Activated B cell treated with CpG ODN at 0.5 μM for 24 hours (primary cell): ENCODE data around the gene VAV1. TPM values are rescaled to one million over a fixed set of nuclear protein-coding genes. Genes with fewer than 3 reads are reported as not detected.

Experiments
- ATAC-seq: fragments of 200-7000 bp; cut with Tn5 transposase; one replicate; pipeline ENCODE4 v1.10.0; 2021; ENCODE audit warnings: low read depth, mild to moderate bottlenecking, moderate library complexity
- CTCF ChIA-PET: fragments of 350-600 bp; sonication (Branson Sonifier 250); formaldehyde crosslinking; loops from one replicate; lab custom pipeline; 2021; ENCODE audit warnings: antibody characterized with exemption; lab: Charles Lee
- POLR2A ChIA-PET: fragments of 350-600 bp; sonication (Branson Sonifier 250); formaldehyde crosslinking; loops from one replicate; lab custom pipeline; 2021; ENCODE audit warnings: antibody characterized with exemption; lab: Charles Lee
- DNase-seq: peaks from one replicate; pipeline ENCODE4 v3.0.0; 2022
- H3K27ac Mint-ChIP-seq: one replicate; pipeline ENCODE4 v1.8.0; 2020; ENCODE audit warnings: mixed read lengths
- H3K27me3 Mint-ChIP-seq: one replicate; pipeline ENCODE4 v1.8.0; 2021; ENCODE audit warnings: mixed read lengths
- H3K36me3 Mint-ChIP-seq: one replicate; pipeline ENCODE4 v1.8.0; 2021; ENCODE audit warnings: low read depth, mixed read lengths
- H3K4me1 Mint-ChIP-seq: one replicate; pipeline ENCODE4 v1.8.0; 2021; ENCODE audit warnings: mixed read lengths
- H3K4me3 Mint-ChIP-seq: one replicate; pipeline ENCODE4 v1.8.0; 2020; ENCODE audit warnings: mild to moderate bottlenecking, mixed read lengths
- H3K9me3 Mint-ChIP-seq: one replicate; pipeline ENCODE4 v1.8.0; 2020; ENCODE audit warnings: mixed read lengths
- CTCF ChIP-seq: fragments of 200-600 bp; IDR thresholded peaks from one replicate; pipeline ENCODE4 v1.8.0; 2022; ENCODE audit warnings: antibody characterized with exemption, mild to moderate bottlenecking
- intact Hi-C: fragments of 100-400 bp; cut with micrococcal nuclease; formaldehyde crosslinking; loops from one replicate; pipeline ENCODE4 v1.15.1; 2024
- total RNA-seq: library from RNA; stranded (reverse); gene quantifications from 2 replicates; pipeline ENCODE4 v1.2.3, GENCODE V29; 2022

Gene VAV1
- total RNA-seq, 1 donor from 2014 or later: 121 TPM

DNA sequence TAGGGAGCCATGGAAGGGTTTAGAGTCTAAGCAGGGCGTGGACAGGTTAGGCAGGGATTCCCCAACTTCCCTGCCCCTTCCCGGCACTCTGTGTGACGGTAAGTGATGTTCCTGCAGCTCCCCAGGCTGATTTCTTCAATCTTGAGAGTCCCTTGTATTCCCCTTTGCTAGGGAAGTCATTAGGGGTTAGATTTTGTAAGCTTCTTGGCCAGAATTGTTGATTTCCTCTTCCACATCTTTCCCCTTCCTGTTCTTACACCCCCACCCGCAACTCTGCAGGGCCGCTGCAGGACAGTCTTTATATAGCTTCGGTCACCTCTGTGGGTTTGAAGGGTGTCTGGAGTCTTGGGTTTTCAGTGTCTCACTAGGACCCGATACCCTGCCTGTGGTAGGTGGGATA lies 104.2 kb downstream of the VAV1 start:
- POLR2A ChIA-PET: no interaction called here
- no peaks in the 10 kb centered on the region for H3K36me3 Mint-ChIP-seq
- no peak for TF ChIP-seq CTCF
- no peaks in the 10 kb centered on the region for H3K9me3 Mint-ChIP-seq
- H3K4me3 Mint-ChIP-seq: no peak overlapping the region
- intact Hi-C loops: no loop called here
- no peak for DNase-seq
- CTCF ChIA-PET: no interaction called here
- no peak for ATAC-seq
- no peak overlapping the region for H3K27ac Mint-ChIP-seq
- no peaks in the 10 kb centered on the region for H3K4me1 Mint-ChIP-seq
- H3K27me3 Mint-ChIP-seq: peaks cover 23% of the 10 kb centered on the region

DNA sequence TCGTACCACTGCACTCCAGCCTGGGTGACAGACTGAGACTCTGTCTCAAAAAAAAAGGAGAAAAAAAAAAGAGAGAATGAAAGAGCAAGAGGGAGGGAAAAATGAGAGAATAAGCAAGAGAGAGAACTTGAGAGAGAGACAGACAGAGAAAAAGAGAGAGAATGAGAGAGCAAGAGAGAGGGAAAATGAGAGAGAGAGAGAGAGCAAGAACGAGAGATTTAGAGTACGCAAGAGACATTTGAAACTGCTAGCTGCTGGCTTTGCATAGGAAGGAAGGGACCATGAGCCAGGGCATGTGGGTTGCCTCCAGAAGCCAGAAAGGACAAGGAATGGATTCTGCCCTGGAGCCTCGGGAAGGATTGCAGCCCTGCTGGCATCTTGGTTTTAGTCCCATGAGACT lies 105.3 kb downstream of the VAV1 start:
- H3K27ac Mint-ChIP-seq: no peak overlapping the region
- H3K36me3 Mint-ChIP-seq: no peaks in the 10 kb centered on the region
- no peaks in the 10 kb centered on the region for H3K4me1 Mint-ChIP-seq
- H3K9me3 Mint-ChIP-seq: no peaks in the 10 kb centered on the region
- peaks cover 23% of the 10 kb centered on the region for H3K27me3 Mint-ChIP-seq
- ChIA-PET POLR2A (no interaction called here), CTCF (no interaction called here)
- H3K4me3 Mint-ChIP-seq: no peak overlapping the region
- no peak for DNase-seq
- no peak for TF ChIP-seq CTCF
- intact Hi-C loops: no loop called here
- ATAC-seq: no peak

GRCh38 chr19:6886277-6886897 lies 113.9 kb downstream of the VAV1 start:
- peaks cover 16% of the 10 kb centered on the region for H3K27me3 Mint-ChIP-seq
- H3K9me3 Mint-ChIP-seq: peaks cover 8% of the 10 kb centered on the region
- ATAC-seq: no peak
- no peaks in the 10 kb centered on the region for H3K4me1 Mint-ChIP-seq
- H3K27ac Mint-ChIP-seq: no peak overlapping the region
- H3K36me3 Mint-ChIP-seq: no peaks in the 10 kb centered on the region
- intact Hi-C loops: no loop called here
- TF ChIP-seq CTCF: no peak
- H3K4me3 Mint-ChIP-seq: no peak overlapping the region
- DNase-seq: no peak
- POLR2A ChIA-PET: no interaction called here
- CTCF ChIA-PET: no interaction called here

DNA sequence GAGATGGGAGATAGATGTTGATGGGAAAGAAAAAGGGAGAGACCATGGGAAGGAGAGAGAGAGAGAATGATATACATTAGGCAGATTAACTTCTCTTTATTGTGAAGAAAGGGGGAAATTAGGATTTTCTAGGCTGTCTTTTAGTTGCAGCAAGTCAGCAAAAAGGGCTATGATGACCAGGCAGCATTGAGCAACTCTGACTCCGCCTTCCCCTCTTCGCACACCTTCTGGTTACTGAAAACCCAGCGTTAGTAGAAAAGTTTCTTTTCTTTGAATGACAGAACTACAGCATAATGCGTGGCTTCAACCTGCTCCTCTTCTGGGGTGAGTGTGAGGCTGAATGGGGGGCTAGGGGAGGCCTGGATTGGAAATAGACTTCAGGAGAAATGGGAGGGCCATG lies 114.8 kb downstream of the VAV1 start, which contains the start of gene ADGRE1:
Gene ADGRE1, plus strand, starts transcription at position 264 of the 400 bp plus-strand sequence. Its CDS starts 30 bp downstream, at position 294.
- peaks cover 16% of the 10 kb centered on the region for H3K27me3 Mint-ChIP-seq
- TF ChIP-seq CTCF: no peak
- CTCF ChIA-PET: no interaction called here
- H3K4me3 Mint-ChIP-seq: no peak within 1 kb of the TSS
- intact Hi-C loops: no loop called here
- DNase-seq (no peak), ATAC-seq (no peak)
- H3K9me3 Mint-ChIP-seq: peaks cover 8% of the 10 kb centered on the region
- POLR2A ChIA-PET: no interaction called here
- peaks cover 8% of the 10 kb centered on the region for H3K4me1 Mint-ChIP-seq
- H3K27ac Mint-ChIP-seq: no peak within 1 kb of the TSS
- H3K36me3 Mint-ChIP-seq: no peaks in the 10 kb centered on the region

DNA sequence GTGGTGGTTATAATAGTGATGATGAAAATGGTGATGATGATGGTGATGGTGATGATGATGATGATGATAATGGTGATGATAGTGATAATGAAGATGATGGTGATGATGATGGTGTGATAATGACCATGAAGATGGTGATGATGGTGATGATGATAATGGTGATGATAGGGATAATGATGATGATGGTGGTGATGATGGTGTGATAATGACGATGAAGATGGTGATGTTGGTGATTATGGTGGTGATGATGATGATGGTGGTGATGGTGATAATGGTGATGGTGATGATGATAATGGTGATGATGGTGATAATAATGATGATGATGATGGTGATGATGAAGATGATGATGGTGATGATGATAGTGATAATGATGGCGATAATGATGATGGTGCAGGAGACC lies 116.5 kb downstream of the VAV1 start:
- no peak for TF ChIP-seq CTCF
- ChIA-PET POLR2A (interaction anchor here (0.7 kb wide), 1 partner anchor 568 kb away, joined by 9 read pairs; no protein-coding TSS in a partner anchor), CTCF (no interaction called here)
- Mint-ChIP-seq H3K4me1 (peaks cover 13% of the 10 kb centered on the region), H3K9me3 (peaks cover 8% of the 10 kb centered on the region), H3K27ac (no peak overlapping the region), H3K27me3 (peaks cover 16% of the 10 kb centered on the region), H3K36me3 (no peaks in the 10 kb centered on the region), H3K4me3 (no peak overlapping the region)
- intact Hi-C loops: no loop called here
- DNase-seq: no peak
- no peak for ATAC-seq
